Measurements from ENCODE around the gene FAM184B.
A peak's percentile ranks its signal among the peaks of the same experiment; 100 is the strongest.
"Not testable (repeated sequence)": the region's sequence is repeated elsewhere in the genome, so short reads cannot be mapped to it uniquely, and the experiment has no call there.

Gene FAM184B

DNA sequence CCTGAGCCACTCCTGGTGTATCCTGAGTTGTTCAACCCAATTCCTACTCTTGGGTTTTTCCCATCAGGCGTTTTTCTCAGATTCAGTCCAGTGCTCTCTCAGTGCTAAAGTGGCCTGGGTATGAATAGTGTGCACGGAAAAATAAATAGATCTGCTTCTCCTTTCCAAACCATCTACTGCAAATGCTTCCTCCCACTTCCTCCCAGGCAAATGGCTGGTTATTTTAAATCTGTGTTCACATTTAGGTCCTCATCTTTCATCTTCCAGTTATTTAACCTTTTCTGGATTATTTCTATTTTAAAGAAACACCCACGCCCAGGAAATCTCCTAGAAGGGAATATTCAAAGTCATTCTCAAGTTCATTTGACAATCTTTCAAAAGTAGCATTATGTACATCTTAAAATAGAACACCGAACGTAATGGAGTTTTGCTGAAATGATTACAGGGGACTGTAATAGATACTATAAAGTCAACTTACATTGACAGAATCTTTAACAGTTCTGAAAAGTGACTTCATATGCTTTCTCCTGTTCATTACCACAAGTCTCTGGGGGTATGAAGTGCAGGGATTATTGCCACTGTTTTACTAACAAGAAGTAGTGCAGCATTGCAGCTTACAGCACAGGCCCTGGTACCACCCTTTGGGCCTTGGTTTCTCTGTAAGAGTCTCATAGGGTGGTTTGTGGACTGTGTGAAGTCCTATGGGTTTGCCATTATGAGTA is 100.7 kb downstream of the FAM184B start:
- no peak for DNase-seq

- peak in 1 of 2 experiments; percentile 27 for DNase-seq
Measured at GRCh38 chr4:17670423-17670822, 111.0 kb downstream of the FAM184B start.

- DNase-seq = peak in 1 of 2 experiments; percentile 19
Measured at GRCh38 chr4:17667653-17668201, 113.7 kb downstream of the FAM184B start.

DNA sequence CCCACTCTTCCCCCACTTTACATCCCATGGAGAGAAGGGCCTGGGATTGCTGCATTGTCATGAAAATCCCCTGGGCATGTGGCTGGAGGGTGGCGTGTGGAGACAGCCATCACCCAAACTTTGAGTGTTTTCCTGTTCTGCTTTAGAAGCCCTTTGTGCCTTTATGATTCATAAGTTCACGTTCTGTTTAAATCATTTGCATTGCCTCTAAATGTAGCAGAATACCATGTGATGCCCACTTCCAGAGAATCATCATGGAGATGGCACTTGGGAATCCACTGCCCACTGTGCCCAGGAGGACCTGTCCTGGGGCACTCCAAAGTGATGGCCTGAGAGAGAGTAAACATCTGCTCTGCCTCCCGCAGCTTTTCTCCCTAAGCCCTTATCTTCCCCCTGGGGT is 114.2 kb downstream of the FAM184B start:
- no peak for DNase-seq

- DNase-seq = no peak
Measured at GRCh38 chr4:17665852-17666251, 115.6 kb downstream of the FAM184B start.

- no peak for DNase-seq
Measured at GRCh38 chr4:17665346-17665745, 116.1 kb downstream of the FAM184B start.

DNA sequence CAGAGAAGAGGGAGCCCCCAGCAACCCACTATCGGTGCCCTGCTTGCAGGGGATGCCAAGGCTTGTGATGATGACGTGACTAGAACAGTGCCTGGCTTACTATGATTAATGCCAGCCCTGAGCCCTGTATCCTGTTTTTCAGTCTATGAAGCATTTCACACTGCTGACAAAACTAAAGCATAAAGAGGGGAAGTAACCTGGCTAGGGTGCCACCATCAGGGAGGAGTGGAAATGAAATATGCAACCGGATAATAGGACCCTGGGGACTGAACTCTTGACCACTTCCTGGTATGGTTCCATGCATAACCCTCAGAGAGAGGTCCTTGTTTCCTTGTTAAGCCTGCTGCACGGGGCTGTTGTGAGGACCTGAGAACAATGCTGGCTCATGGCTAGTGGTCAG is 116.7 kb downstream of the FAM184B start:
- no peak for DNase-seq

DNA sequence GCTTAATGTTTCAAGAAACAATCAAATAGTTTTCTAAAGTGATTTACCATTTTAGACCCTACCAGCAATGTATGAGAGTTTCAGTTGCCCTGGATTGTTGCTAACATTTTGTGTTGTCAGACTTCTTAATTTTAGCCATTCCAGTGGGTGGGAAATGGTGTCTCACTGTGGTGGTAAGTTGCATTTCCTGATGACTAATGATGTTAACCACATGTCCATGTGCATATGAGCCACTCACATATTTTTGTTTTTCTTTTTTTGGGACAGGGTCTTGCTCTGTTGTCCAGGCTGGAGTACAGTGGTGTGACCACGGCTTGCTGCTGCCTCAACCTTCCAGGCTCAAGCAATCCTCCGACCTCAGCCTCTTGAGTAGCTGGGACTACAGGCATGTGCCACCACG is 118.7 kb downstream of the FAM184B start:
- no peak for DNase-seq

DNA sequence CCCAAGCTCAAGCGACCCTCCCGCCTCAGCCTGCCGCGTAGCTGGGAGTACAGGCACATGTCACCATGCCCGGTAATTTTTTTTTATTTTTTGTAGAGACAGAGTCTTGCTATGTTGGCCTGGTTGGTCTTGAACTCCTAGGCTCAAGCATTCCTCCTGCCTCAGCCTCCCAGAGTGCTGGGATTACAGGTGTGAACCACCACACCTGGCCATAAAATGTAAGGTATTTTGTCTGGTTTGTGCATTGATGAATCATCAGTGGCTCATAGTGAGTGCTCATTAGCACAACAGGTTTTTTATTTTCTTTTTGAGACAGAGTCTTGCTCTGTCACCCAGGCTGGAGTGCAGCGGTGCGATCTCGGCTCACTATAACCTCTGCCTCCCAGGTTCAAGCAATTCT is 122.2 kb downstream of the FAM184B start:
- not testable (repeated sequence) for DNase-seq

- DNase-seq = no peak
Measured at GRCh38 chr4:17657849-17658248, 123.6 kb downstream of the FAM184B start.

GRCh38 chr4:17657090-17657489 is 124.3 kb downstream of the FAM184B start:
- DNase-seq = no peak

GRCh38 chr4:17654701-17655100 is 126.7 kb downstream of the FAM184B start:
- no peak for DNase-seq

GRCh38 chr4:17650406-17650805 is 131.0 kb downstream of the FAM184B start:
- no peak for DNase-seq

GRCh38 chr4:17647927-17648326 is 133.5 kb downstream of the FAM184B start:
- no peak for DNase-seq

DNA sequence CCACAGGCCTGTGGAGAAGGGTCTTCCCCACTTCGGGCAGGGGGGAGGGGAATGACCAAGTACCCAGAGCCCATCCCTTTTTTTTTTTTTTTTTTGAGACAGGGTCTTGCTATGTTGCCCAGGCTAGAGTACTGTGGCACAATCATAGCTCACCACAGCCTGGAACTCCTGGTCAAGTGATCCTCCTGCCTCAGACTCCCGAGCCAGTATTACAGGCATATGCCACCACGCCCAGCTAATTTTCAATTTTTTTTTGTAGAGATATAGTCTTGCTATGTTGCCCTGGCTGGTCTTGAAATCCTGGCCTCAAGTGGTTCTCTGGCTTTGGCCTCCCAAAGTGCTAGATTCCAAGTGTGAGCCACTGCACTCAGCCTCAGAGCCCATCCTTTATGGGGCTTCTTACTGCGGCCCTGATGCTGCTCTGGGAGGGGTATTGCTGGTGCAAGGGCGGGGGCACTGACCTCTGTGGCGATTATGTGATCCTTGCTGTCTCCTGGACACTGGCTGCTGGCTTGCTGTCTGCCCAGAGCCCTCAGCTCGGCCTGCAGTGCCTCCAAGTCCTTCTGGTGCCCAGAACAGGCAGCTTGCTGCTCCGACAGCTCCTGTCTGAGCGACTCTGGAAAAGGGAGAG is 134.1 kb downstream of the FAM184B start:
- DNase-seq = no peak

- peak in 1 of 2 experiments; percentile 19 for DNase-seq
Measured at GRCh38 chr4:17646693-17647092, 134.7 kb downstream of the FAM184B start.

DNA sequence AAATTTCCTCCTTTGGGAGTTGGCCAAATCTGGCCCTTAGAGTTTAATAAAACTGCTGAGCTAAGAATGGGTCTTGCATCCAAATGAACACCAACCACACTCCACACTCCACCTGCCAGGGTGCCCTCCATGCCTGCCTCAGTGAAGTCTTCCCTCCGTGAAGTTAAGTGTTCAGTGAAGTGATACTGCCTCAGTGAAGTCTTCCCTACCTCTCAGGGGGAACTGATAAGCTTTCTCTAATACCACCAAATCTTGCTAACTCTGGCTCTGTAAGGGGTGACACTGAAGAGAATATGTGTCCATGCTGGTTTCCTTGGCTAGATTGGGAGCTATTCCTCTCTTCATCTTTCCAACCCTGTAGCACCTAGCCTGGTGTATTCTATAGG is 139.0 kb downstream of the FAM184B start:
- no peak for DNase-seq

- no peak for DNase-seq
Measured at GRCh38 chr4:17639136-17639535, 142.3 kb downstream of the FAM184B start.

GRCh38 chr4:17636696-17637622 is 144.5 kb downstream of the FAM184B start:
- DNase-seq = peak; percentile 17 to 36

DNA sequence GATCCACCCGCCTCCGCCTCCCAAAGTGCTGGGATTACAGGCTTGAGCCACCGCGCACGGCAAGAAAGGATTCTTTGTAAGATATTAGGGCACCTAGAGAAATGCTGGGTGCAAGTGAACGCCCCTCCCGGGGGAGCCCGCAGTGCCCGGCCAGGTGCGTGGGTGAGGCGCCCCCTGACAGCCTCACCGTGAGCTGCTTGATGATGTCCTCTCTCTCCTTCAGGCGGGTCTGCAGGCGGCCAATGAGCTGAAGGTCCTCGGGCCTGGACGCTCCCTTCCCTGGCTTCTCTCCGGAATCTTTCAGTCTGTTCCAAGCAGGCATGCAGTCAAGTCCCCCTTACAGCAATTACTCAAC is 145.1 kb downstream of the FAM184B start:
- no peak for DNase-seq

DNA sequence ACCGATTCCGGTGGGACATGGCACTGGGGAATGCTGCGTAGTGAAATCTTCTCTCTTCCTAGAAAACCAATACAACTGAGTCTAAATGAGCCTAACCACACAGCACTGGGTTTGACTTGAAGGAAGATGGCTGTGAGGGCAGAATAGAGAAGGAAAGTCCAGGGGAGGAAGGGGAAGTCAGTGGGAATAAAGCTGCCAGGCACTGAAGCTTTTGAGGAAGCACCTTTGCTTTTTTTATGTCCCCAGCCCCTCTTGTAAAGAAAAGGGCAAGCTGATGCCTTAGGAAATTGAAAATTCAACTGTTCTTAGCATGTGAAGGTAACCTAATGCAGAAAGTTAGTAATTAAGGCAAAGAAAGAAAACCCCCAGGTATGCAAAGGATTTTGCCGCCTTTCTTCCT is 146.4 kb downstream of the FAM184B start:
- no peak for DNase-seq

DNA sequence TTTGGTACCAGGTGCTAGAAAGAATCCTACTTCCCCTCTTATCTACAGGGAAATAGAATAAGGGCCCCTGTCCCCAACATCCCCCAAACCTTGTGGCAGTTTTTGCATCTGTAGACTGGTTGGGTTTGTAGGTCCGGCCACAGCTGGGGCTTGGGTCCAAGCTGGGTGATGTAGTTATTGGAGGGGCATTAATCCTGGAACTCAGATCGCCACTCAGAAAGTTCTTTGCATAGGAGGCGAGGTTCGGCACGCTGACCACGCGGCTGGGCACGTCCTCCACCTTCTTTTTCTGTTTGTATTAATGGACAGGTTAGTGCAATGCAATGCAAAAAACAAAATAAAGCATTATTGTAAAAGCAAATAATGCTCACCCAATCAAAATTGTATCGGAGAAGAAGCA is 147.8 kb downstream of the FAM184B start:
- DNase-seq = no peak

DNA sequence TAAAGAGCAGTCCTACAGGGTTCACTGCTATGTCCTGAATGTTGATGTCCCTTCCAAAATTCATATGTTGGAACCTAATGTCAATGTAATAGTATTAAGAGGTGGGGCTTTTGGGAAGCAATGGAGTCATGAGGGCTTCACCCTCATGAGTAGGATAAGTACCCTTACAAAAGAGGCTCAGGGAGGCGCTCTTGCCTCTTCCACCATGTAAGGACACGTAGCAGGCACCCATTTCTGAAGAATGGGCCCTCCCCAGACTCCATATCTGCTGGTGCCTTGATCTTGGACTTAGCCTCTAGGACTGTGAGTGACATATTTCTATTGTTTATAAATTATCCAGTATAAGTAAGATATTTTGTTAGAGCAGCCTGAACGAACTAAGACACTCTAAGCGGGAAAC is 151.2 kb downstream of the FAM184B start:
- DNase-seq = no peak
